Right atrium auricular region (tissue), 2 donors: ENCODE results near the gene LYL1. TPM values are rescaled to one million over a fixed set of nuclear protein-coding genes. Genes with fewer than 3 reads are reported as not detected.
A peak's percentile ranks its signal among the peaks of the same experiment; 100 is the strongest.

Experiments
- DNase-seq: peaks from one replicate; pipeline ENCODE4 v3.0.0-alpha.2; 2019; ENCODE audit warnings: low spot score
- H3K27ac ChIP-seq, 2 donors: fragments of 200-600 bp; sonication (generic); 1 replicate in 1 of 2; 2 replicates in 1 of 2; pipeline ENCODE4 v1.5.1; 2016 to 2019
- H3K27me3 ChIP-seq, 2 donors: fragments of 200-600 bp; sonication (generic); one replicate each; pipeline versions ENCODE4 v1.5.1 to v1.6.0; 2017 to 2019
- H3K36me3 ChIP-seq: fragments of 200-600 bp; sonication (generic); one replicate; pipeline ENCODE4 v1.5.1; 2016
- H3K4me1 ChIP-seq, 2 donors: fragments of 200-600 bp; sonication (generic); one replicate each; pipeline versions ENCODE4 v1.5.1 to v1.6.0; 2017 to 2019
- H3K4me3 ChIP-seq, 2 donors: fragments of 200-600 bp; sonication (generic); 1 replicate in 1 of 2; 2 replicates in 1 of 2; pipeline ENCODE4 v1.5.1; 2017 to 2019; ENCODE audit warnings: mild to moderate bottlenecking in 1 of 2, moderate library complexity in 1 of 2
- H3K9me3 ChIP-seq, 2 donors: fragments of 200-600 bp; sonication (generic); one replicate each; pipeline ENCODE4 v1.5.1; 2019
- CTCF ChIP-seq, 2 donors: fragments of 200-600 bp; sonication (generic); IDR thresholded peaks; one replicate each; pipeline ENCODE4 v1.5.1; 2019; ENCODE audit warnings: antibody characterized with exemption in 2 of 2
- total RNA-seq, 2 donors: library from RNA; depleted of rRNA; stranded (reverse); fragments of >200 nt; gene quantifications; one replicate each; pipeline ENCODE4 v1.1.0, GENCODE V29; 2016

The LYL1 gene
- total RNA-seq, 2 donors from 2014 or later = 10.2 to 15.3 TPM

GRCh38 chr19:13104848-13105711 is 2.4 kb upstream of the LYL1 start:
- no peaks in the 10 kb centered on the region for H3K27me3 ChIP-seq
- H3K27ac ChIP-seq = peak overlapping the region; percentile 12 to 84
- H3K4me1 ChIP-seq = peaks cover 0 to 50% of the 10 kb centered on the region in 2 donors
- no peak for DNase-seq
- H3K4me3 ChIP-seq = peak overlapping the region in 1 of 2 donors; percentile 13
- peak in 1 of 2 donors; percentile 7 for TF ChIP-seq CTCF (IDR thresholded peaks at IDR 0.05)
- H3K36me3 ChIP-seq = peaks cover 10% of the 10 kb centered on the region
- no peaks in the 10 kb centered on the region for H3K9me3 ChIP-seq

GRCh38 chr19:13104360-13104847 is 1.7 kb upstream of the LYL1 start:
- Histone ChIP-seq H3K9me3 (no peaks in the 10 kb centered on the region), H3K4me1 (peaks cover 0 to 56% of the 10 kb centered on the region in 2 donors), H3K4me3 (peak overlapping the region in 1 of 2 donors; percentile 13), H3K36me3 (peaks cover 4% of the 10 kb centered on the region), H3K27ac (peak overlapping the region; percentile 12 to 84), H3K27me3 (no peaks in the 10 kb centered on the region)
- TF ChIP-seq CTCF (IDR thresholded peaks at IDR 0.05) = peak; percentile 49 to 82
- DNase-seq = peak; percentile 68

- peak overlapping the region; percentile 84 to 88 for H3K27ac ChIP-seq
- no peaks in the 10 kb centered on the region for H3K36me3 ChIP-seq
- no peak for DNase-seq
- TF ChIP-seq CTCF (IDR thresholded peaks at IDR 0.05) = no peak
- H3K4me1 ChIP-seq = peaks cover 0 to 60% of the 10 kb centered on the region in 2 donors
- no peaks in the 10 kb centered on the region for H3K27me3 ChIP-seq
- peak overlapping the region in 1 of 2 donors; percentile 13 for H3K4me3 ChIP-seq
- H3K9me3 ChIP-seq = no peaks in the 10 kb centered on the region
Observed at GRCh38 chr19:13103581-13104359, 1.1 kb upstream of the LYL1 start.

- H3K4me1 ChIP-seq = peaks cover 0 to 74% of the 10 kb centered on the region in 2 donors
- peak overlapping the region; percentile 84 to 88 for H3K27ac ChIP-seq
- no peaks in the 10 kb centered on the region for H3K27me3 ChIP-seq
- DNase-seq = no peak
- H3K4me3 ChIP-seq = peak overlapping the region; percentile 37 to 48
- no peaks in the 10 kb centered on the region for H3K36me3 ChIP-seq
- TF ChIP-seq CTCF (IDR thresholded peaks at IDR 0.05) = no peak
- no peaks in the 10 kb centered on the region for H3K9me3 ChIP-seq
Observed at GRCh38 chr19:13102416-13102665, 317 bp downstream of the LYL1 start.

- no peaks in the 10 kb centered on the region for H3K27me3 ChIP-seq
- TF ChIP-seq CTCF (IDR thresholded peaks at IDR 0.05) = no peak
- no peak for DNase-seq
- peak overlapping the region; percentile 84 to 88 for H3K27ac ChIP-seq
- no peaks in the 10 kb centered on the region for H3K9me3 ChIP-seq
- H3K4me1 ChIP-seq = peaks cover 0 to 78% of the 10 kb centered on the region in 2 donors
- H3K36me3 ChIP-seq = no peaks in the 10 kb centered on the region
- H3K4me3 ChIP-seq = peak overlapping the region; percentile 37 to 48
Observed at GRCh38 chr19:13101590-13102415, 855 bp downstream of the LYL1 start.
